A673 (cell line): ENCODE data around the gene AARS1.

Source experiments
- CTCF ChIP-seq: fragments of 300-800, 200-600 bp; sonication (generic); conservative IDR thresholded peaks from 2 replicates; pipeline ENCODE4 v1.5.1; 2017; ENCODE audit warnings: low read depth, mild to moderate bottlenecking, antibody characterized with exemption, low read length, moderate library complexity, mixed read lengths
- EZH2 ChIP-seq: fragments of 200-600 bp; sonication (generic); IDR thresholded peaks from 2 replicates; pipeline ENCODE4 v1.6.1; 2017; ENCODE audit warnings: borderline replicate concordance, low read depth, mild to moderate bottlenecking, mixed read lengths, antibody characterized with exemption, low read length; ENCODE audit not compliant: poor library complexity, severe bottlenecking

GRCh38 chr16:70271696-70272095 lies 17.6 kb downstream of the AARS1 start:
- no peak for TF ChIP-seq CTCF
- no peak for TF ChIP-seq EZH2
